ENCODE measurements around the gene PLCH1.

DNA sequence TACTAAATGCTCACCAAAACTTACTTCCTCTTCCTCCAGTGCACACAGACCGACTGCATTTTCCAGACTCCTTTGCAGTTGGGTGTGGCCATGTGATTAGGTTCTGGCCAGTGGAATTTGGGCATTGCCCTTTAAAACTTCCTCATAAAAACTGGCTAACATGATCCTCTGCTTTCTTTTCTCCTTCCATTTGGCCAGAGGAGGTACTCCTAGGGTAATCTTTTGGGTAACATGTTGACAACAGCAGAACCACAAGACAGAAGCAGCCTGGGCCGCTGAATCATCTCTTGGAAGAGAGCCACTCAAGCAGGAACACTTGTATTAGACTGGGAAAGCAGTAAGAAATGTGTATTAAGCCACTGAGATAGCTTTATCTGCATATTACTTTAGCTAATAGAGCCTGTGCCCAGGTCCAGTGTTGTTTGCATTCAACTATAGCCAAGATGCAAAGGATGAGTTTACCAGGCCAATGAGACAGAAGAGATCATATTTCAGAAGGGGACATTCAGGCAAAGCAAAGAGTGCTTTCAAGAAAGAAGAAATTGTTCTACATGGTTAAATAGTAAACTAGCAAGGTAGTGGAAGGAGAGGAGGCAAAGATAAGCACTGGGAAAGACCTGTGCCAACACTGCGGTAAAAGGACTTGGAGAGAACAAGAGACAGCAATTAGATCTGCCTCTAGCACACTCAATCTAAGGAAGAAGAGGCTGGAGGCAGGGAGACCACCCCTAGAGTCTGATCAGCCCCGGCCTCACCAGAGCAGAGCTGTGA is 79.8 kb downstream of the PLCH1 start:
- no peak for TF ChIP-seq SP1 (CRISPR knock-in tag; conservative IDR thresholded peaks at IDR 0.05)
- TF ChIP-seq, protein P1, sequence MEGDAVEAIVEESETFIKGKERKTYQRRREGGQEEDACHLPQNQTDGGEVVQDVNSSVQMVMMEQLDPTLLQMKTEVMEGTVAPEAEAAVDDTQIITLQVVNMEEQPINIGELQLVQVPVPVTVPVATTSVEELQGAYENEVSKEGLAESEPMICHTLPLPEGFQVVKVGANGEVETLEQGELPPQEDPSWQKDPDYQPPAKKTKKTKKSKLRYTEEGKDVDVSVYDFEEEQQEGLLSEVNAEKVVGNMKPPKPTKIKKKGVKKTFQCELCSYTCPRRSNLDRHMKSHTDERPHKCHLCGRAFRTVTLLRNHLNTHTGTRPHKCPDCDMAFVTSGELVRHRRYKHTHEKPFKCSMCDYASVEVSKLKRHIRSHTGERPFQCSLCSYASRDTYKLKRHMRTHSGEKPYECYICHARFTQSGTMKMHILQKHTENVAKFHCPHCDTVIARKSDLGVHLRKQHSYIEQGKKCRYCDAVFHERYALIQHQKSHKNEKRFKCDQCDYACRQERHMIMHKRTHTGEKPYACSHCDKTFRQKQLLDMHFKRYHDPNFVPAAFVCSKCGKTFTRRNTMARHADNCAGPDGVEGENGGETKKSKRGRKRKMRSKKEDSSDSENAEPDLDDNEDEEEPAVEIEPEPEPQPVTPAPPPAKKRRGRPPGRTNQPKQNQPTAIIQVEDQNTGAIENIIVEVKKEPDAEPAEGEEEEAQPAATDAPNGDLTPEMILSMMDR (IDR thresholded peaks at IDR 0.05): no peak
- TF ChIP-seq FOXJ3 (CRISPR knock-in tag; IDR thresholded peaks at IDR 0.05; ENCODE audit: borderline replicate concordance): no peak
- TF ChIP-seq ATF1 (CRISPR knock-in tag; IDR thresholded peaks at IDR 0.05): no peak
- TF ChIP-seq ZBTB21 (CRISPR knock-in tag; IDR thresholded peaks at IDR 0.05; ENCODE audit: borderline replicate concordance): no peak
- TF ChIP-seq CREM (CRISPR knock-in tag; IDR thresholded peaks at IDR 0.05): no peak
- no peak for TF ChIP-seq ATF2 (CRISPR knock-in tag; IDR thresholded peaks at IDR 0.05; ENCODE audit: borderline replicate concordance, low read depth)
- TF ChIP-seq ZNF232 (CRISPR knock-in tag; IDR thresholded peaks at IDR 0.05): no peak
- TF ChIP-seq ATF3 (CRISPR knock-in tag; conservative IDR thresholded peaks at IDR 0.05): no peak
- TF ChIP-seq SMAD4 (CRISPR knock-in tag; IDR thresholded peaks at IDR 0.05): no peak
- TF ChIP-seq, protein P2, sequence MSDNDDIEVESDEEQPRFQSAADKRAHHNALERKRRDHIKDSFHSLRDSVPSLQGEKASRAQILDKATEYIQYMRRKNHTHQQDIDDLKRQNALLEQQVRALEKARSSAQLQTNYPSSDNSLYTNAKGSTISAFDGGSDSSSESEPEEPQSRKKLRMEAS (CRISPR knock-in tag; IDR thresholded peaks at IDR 0.05): no peak
- TF ChIP-seq KAT7 (CRISPR knock-in tag; IDR thresholded peaks at IDR 0.05; ENCODE audit: borderline replicate concordance): no peak
